Measurements from ENCODE around the gene TIE1.

GRCh38 chr1:43358121-43358745 is 57.5 kb downstream of the TIE1 start:
- TF ChIP-seq CTCF (IDR thresholded peaks at IDR 0.05) = peak in 5 of 6 experiments; percentile 25 to 51 (median 39)
- peak in 1 of 2 donors; percentile 72 for TF ChIP-seq POLR2A (IDR thresholded peaks at IDR 0.05)
